DND-41 (cell line): ENCODE results near the gene FAM47A.

Experiments
- ATAC-seq: fragments of 200-7000 bp; cut with Tn5 transposase; 3 replicates; pipeline ENCODE4 v1.9.1; 2021; ENCODE audit warnings: low read depth; ENCODE audit not compliant: insufficient read depth
- DNase-seq: peaks from one replicate; pipeline ENCODE4 v3.0.0-alpha.2; 2020
- H2AFZ ChIP-seq: 2 replicates; pipeline ENCODE4 v1.6.0; 2012; ENCODE audit warnings: low read depth, low read length
- H3K27ac ChIP-seq: 2 replicates; pipeline ENCODE4 v1.5.1; 2012; ENCODE audit warnings: low read length, inconsistent platforms
- H3K27me3 ChIP-seq: fragments of 200-600 bp; sonication (generic); 2 replicates; pipeline ENCODE4 v1.6.0; 2012; ENCODE audit warnings: low read length, mild to moderate bottlenecking, inconsistent platforms; ENCODE audit not compliant: insufficient read depth, poor library complexity
- H3K36me3 ChIP-seq: 2 replicates; pipeline ENCODE4 v1.5.1; 2012; ENCODE audit warnings: low read length, inconsistent platforms; ENCODE audit not compliant: insufficient read depth
- H3K4me1 ChIP-seq: 2 replicates; pipeline ENCODE4 v1.5.1; 2012; ENCODE audit warnings: mild to moderate bottlenecking, low read length; ENCODE audit not compliant: insufficient read depth
- H3K4me2 ChIP-seq: 2 replicates; pipeline ENCODE4 v1.6.0; 2012; ENCODE audit warnings: mild to moderate bottlenecking, moderate library complexity, low read length, inconsistent platforms; ENCODE audit not compliant: insufficient read depth
- H3K4me3 ChIP-seq, 2 experiments: fragments of 200-600 bp in 1 of 2; shearing (Covaris generic) in 1 of 2; 2 replicates each; pipeline ENCODE4 v1.5.1; 2012 to 2016; ENCODE audit warnings: inconsistent platforms in 2 of 2, low read length in 2 of 2, mild to moderate bottlenecking in 2 of 2, low read depth in 1 of 2, moderate library complexity in 1 of 2
- H3K79me2 ChIP-seq: 2 replicates; pipeline ENCODE4 v1.6.0; 2012; ENCODE audit warnings: low read length, inconsistent platforms; ENCODE audit not compliant: insufficient read depth
- H3K9ac ChIP-seq: 2 replicates; pipeline ENCODE4 v1.6.0; 2012; ENCODE audit warnings: low read depth, mild to moderate bottlenecking, inconsistent platforms, low read length, moderate library complexity
- H3K9me3 ChIP-seq: 2 replicates; pipeline ENCODE4 v1.5.1; 2012; ENCODE audit warnings: low read length, moderate library complexity, mild to moderate bottlenecking, inconsistent platforms; ENCODE audit not compliant: insufficient read depth, severe bottlenecking
- H4K20me1 ChIP-seq: 2 replicates; pipeline ENCODE4 v1.6.0; 2012; ENCODE audit warnings: low read length; ENCODE audit not compliant: insufficient read depth
- EZH2 ChIP-seq: IDR thresholded peaks from 3 replicates; pipeline ENCODE4 v1.6.1; 2012; ENCODE audit warnings: borderline replicate concordance, low read depth, mild to moderate bottlenecking, moderate library complexity, low read length, inconsistent platforms; ENCODE audit not compliant: severe bottlenecking
- TF ChIP-seq, protein P1 (sequence below): IDR thresholded peaks from 2 replicates; pipeline ENCODE4 v1.5.1; 2012; ENCODE audit warnings: borderline replicate concordance, low read length, moderate library complexity, mild to moderate bottlenecking; ENCODE audit not compliant: poor library complexity, severe bottlenecking; ENCODE audit errors: extremely low read depth

FAM47A gene

DNA sequence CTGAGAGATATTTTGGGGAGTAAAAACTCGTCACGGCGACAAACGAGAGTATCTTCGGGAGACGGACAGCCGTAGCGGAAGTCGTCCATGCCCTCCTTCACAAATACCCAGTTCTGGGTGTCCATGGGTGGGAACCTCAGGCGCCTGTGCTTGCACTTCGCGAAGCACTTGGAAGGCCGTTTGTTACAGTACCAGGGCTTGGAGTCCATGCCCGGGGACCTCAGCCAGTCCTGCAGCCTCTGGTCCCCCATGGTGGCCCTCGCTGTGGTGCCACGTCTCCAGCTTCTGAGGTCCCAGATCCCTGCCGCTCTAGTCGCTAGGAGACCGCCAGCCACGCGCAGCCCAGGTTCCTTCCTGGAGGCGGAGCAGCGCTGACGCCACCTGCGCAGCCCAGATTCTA, at the start of gene FAM47A:
Gene FAM47A, minus strand, starts transcription at position 287 of the 400 bp plus-strand sequence. Its CDS starts 36 bp downstream, at position 251.
- Histone ChIP-seq H4K20me1 (no peaks in the 10 kb centered on the region), H3K79me2 (no peaks in the 10 kb centered on the region), H3K9me3 (no peaks in the 10 kb centered on the region), H2AFZ (no peak within 1 kb of the TSS), H3K4me2 (no peak within 1 kb of the TSS), H3K4me3 (no peak within 1 kb of the TSS), H3K4me1 (no peaks in the 10 kb centered on the region), H3K36me3 (no peaks in the 10 kb centered on the region), H3K9ac (no peak within 1 kb of the TSS), H3K27me3 (no peaks in the 10 kb centered on the region), H3K27ac (no peak within 1 kb of the TSS)
- ATAC-seq (no peak), DNase-seq (no peak)
- TF ChIP-seq, protein P1, sequence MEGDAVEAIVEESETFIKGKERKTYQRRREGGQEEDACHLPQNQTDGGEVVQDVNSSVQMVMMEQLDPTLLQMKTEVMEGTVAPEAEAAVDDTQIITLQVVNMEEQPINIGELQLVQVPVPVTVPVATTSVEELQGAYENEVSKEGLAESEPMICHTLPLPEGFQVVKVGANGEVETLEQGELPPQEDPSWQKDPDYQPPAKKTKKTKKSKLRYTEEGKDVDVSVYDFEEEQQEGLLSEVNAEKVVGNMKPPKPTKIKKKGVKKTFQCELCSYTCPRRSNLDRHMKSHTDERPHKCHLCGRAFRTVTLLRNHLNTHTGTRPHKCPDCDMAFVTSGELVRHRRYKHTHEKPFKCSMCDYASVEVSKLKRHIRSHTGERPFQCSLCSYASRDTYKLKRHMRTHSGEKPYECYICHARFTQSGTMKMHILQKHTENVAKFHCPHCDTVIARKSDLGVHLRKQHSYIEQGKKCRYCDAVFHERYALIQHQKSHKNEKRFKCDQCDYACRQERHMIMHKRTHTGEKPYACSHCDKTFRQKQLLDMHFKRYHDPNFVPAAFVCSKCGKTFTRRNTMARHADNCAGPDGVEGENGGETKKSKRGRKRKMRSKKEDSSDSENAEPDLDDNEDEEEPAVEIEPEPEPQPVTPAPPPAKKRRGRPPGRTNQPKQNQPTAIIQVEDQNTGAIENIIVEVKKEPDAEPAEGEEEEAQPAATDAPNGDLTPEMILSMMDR, result no peak
- TF ChIP-seq EZH2, result no peak

DNA sequence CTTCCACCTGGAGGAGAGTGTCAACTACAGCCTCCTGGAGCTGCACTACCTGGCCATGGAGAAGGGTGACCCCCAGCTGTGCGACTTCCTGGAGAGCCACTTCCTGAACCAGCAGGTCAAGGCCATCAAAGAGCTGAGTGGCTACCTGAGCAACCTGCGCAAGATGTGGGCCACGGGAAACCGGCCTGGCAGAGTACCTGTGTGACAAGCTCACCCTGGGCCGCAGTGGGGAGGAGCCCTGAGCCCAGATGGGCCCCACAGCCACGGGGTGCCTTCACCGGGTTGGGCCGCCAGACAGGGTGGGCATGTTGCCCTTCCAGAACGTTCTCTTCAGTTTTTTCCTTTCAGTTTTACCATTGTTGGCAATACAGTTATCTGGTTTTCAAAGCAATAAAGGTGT, 15.2 kb upstream of the FAM47A start:
- Histone ChIP-seq H3K27ac (no peak overlapping the region), H2AFZ (no peak overlapping the region), H3K9me3 (no peaks in the 10 kb centered on the region), H3K27me3 (no peaks in the 10 kb centered on the region), H3K36me3 (no peaks in the 10 kb centered on the region), H3K4me1 (no peaks in the 10 kb centered on the region), H3K9ac (no peak overlapping the region), H3K4me3 (no peak overlapping the region), H4K20me1 (no peaks in the 10 kb centered on the region), H3K79me2 (no peaks in the 10 kb centered on the region), H3K4me2 (no peak overlapping the region)
- TF ChIP-seq, protein P1, result no peak
- TF ChIP-seq EZH2, result no peak
- no peak for ATAC-seq
- DNase-seq, result no peak

DNA sequence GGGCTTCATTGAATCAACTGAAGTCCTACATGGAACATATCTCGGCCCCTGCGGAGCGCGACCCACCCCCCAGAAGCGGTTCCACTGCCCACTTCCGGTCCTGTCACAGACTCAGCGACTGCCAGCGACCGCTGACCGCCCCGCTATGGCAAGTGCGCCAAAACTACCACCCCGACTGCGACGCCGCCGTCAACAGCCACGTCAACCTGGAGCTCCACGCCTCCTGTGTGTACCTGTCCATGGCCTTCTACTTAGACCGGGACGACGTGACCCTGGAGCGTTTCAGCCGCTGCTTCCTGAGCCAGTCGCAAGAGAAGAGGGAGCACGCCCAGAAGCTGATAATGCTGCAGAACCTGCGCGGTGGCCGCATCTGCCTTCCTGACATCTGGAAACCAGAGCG, 14.8 kb upstream of the FAM47A start:
- Histone ChIP-seq H3K4me1 (no peaks in the 10 kb centered on the region), H3K36me3 (no peaks in the 10 kb centered on the region), H3K9ac (no peak overlapping the region), H3K27me3 (no peaks in the 10 kb centered on the region), H3K4me3 (no peak overlapping the region), H3K79me2 (no peaks in the 10 kb centered on the region), H3K27ac (no peak overlapping the region), H2AFZ (no peak overlapping the region), H3K4me2 (no peak overlapping the region), H3K9me3 (no peaks in the 10 kb centered on the region), H4K20me1 (no peaks in the 10 kb centered on the region)
- ATAC-seq, result no peak
- DNase-seq, result no peak
- no peak for TF ChIP-seq EZH2
- TF ChIP-seq, protein P1, result no peak

DNA sequence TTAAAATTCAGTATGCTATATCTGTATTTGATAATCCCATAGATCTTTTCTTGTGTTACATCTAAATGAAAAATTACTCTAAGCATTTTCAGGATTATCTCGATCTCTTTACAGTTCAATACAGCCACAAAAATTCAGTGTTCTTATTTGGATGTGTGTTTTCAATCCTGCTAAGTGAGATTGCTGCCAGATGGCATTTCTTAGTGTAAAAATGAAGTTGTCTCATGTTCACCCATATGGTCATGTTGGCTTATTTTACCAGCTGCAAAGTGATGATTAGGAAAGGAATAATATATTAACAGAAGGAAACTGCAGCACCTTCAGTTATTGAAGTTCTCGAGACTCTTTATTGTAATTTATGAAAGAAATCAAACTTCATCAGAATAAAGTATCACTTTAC, 12.1 kb upstream of the FAM47A start:
- TF ChIP-seq, protein P1, result no peak
- TF ChIP-seq EZH2, result no peak
- no peak for ATAC-seq
- no peaks in the 10 kb centered on the region for H3K27me3 ChIP-seq

More for the DNA sequence above, 12.1 kb upstream of the FAM47A start:
- no peak overlapping the region for H3K4me2 ChIP-seq
- no peaks in the 10 kb centered on the region for H3K9me3 ChIP-seq
- H3K4me3 ChIP-seq, result no peak overlapping the region
- H4K20me1 ChIP-seq, result no peaks in the 10 kb centered on the region
- H3K4me1 ChIP-seq, result no peaks in the 10 kb centered on the region
- no peaks in the 10 kb centered on the region for H3K36me3 ChIP-seq
- H2AFZ ChIP-seq, result no peak overlapping the region
- no peak overlapping the region for H3K9ac ChIP-seq
- no peaks in the 10 kb centered on the region for H3K79me2 ChIP-seq
- H3K27ac ChIP-seq, result no peak overlapping the region
- DNase-seq, result no peak
